Stimulated activated CD8-positive, alpha-beta memory T cell treated with anti-CD3 and anti-CD28 coated beads, Interleukin-15, amount 100 ng/mL, for 1 hour (primary cell): ENCODE results near the gene GRAMD2B.
"Not testable (repeated sequence)": the region's sequence is repeated elsewhere in the genome, so short reads cannot be mapped to it uniquely, and the experiment has no call there.

Experiments
- DNase-seq: peaks from one replicate; pipeline ENCODE4 v3.0.0-alpha.2; 2020; ENCODE audit warnings: low read depth

GRAMD2B gene

DNA sequence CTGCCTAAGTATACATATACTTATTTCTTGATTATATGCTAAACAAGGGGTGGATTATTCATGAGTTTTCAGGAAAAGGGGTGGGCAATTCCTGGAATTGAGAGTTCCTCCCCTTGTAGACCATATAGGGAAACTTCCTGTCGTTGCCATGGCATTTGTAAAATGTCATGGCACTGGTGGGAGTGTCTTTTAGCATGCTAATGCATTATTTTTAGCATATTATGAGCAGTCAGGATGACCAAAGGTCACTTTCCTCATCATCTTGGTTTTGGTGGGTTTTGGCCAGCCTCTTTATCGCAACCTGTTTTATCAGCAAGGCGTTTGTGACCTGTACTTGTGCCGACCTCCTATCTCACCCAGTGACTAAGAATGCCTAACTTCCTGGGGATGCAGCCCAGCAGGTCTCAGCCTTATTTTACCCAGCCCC, 90.9 kb downstream of the GRAMD2B start:
- DNase-seq: no peak

DNA sequence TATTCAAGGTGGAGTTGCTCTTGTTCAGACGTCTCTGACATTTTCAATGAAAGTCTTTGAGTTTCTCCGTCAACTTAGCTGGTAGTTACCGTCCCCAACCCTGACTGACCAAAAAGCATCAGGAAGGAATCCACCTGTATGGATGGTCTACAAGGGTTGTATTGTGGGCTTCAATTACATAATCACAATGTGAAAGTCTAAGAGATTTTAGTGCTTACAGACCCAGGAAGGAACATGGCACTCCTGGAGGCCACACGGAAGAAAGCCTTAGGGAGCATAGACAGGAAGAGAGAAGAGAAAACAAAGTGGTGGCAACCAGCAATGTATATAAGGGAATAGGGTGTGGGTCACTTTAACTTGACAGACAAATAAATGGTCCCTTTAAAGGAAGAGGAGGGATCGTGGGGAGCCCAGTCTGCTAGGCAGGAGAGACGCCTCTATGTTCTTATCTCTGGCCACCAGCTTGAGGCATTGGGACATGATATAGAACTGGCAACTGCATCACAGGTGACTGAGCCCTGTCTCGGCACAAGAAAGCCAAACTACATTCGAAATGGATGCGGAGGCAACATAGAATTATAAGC, 91.4 kb downstream of the GRAMD2B start:
- no peak for DNase-seq

DNA sequence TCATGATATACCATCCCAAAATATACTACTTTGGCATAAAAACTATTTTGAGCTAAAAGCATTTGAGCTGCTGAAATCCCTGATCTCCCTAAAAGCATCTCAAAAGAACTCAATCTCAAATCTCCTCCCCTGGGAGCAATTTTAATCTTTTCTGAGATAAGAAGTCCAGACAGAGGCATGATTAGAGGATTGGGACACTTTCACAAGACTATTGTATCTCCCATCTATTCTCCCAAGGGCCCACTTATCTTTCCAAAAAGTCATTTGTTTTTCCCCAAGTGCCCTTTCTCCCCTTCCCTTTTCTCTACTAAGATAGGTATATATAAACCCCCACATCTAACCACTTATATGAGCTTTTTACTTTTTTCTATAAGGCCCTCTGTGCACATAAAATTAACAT, 92.1 kb downstream of the GRAMD2B start:
- no peak for DNase-seq

DNA sequence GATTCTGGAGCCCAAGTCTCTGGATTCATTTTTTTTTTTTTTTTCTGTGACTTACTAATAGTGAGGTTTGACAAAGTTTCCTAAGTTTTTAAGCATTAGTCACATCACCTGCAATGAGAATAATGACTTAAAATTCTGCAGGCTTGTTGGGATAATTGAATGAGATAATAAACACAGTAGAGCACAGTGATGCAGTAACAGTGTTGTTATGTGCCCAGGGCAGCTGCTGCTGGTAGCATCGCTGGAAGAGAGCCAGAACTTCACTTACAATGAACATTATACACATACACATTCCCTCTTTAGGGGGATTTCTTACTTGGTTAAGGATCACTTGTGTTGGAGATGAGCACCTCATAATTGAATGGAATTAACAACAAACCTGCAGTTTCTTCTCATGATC, 92.9 kb downstream of the GRAMD2B start:
- no peak for DNase-seq

DNA sequence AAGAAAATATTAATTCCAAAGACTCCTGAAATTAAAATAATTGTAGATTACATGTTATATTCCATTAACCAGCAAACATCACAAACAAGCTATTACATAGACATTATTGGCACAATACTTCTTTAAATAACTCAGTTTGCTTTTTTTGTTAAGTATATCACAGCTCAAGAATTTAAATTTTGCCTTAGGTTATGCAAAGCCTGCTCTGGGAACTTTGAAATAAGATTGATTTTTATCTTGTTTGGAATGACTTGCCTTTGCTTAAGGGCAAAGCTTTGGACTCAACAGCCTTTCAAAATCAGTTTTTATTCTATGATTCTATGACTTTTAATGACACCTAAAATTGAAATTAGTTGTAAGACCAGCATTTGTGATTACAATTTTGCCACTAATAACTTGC, 93.6 kb downstream of the GRAMD2B start:
- DNase-seq: no peak

DNA sequence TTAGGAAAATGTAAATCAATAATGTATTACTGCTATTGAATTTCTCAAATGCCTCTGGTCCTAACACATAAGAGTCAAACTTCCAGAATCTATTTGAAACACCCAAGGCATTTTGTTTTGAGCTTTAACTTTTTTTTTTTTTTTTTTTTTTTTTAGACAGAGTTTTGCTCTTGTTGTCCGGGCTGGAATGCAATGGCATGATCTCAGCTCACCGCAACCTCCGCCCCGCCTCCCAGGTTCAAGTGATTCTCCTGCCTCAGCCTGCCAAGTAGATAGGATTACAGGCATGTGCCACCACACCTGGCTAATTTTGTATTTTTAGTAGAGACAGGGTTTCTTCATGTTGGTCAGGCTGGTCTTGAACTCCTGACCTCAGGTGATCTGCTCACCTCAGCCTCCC, 96.0 kb downstream of the GRAMD2B start:
- DNase-seq: not testable (repeated sequence)

DNA sequence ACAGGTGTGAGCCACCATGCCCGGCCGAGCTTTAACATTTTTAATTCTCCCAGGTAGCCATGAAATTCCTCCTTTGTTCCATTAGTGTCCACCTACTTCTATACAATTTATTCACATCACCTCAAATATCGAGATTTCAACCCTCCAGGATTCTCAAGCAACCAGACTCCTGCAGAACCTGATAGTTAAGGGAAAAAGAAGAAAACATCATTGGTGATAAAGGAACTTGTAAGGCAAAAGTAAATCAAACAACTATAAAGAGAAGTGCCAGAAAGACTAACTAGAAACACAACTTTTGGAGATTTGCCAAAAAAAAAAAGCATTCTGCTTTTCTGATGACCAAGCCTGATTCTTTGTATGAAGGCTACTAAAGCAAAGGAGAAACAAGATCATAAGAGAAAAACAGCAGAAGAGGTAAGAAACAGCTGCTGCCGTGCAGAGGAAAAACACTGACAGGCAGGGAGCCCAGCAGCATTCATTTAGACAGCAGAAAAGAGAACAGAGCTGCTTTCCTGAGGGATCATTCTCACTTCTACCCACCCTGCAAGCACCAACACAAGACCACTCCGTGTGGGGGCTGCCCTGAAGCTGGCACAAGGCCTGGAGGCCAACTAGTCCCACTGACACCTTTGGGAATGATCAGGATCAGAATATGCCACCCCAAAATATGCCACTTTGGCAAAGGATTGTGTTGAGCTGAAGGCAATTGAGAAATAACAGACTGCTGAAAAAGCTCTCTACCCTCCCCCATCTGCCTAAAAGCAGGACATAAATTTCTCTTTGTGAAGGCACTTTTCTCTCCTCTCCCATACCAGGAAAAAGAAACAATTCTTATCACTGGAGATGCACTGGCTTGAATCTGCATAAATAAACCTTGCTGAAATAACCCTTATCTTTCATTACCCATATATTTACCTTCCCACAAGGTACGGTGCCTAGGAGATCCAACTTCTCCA, 96.7 kb downstream of the GRAMD2B start:
- DNase-seq: no peak

DNA sequence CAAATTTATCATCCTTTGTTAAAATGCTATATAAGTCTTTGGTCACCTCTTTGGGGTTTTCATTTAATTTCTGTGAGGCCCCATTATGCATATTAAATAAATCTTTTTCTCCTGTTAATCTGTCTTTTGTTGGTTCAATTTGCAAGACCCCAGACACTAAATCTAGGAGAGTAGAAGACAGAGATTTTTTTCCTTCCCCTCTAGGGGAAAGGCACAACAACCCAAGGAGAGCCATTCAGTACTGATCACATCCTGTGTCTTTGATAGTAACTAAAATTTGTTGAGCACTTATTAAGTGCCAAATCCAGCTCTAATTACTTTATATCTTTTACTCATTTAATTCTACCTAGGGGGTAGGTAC, 97.4 kb downstream of the GRAMD2B start:
- no peak for DNase-seq

DNA sequence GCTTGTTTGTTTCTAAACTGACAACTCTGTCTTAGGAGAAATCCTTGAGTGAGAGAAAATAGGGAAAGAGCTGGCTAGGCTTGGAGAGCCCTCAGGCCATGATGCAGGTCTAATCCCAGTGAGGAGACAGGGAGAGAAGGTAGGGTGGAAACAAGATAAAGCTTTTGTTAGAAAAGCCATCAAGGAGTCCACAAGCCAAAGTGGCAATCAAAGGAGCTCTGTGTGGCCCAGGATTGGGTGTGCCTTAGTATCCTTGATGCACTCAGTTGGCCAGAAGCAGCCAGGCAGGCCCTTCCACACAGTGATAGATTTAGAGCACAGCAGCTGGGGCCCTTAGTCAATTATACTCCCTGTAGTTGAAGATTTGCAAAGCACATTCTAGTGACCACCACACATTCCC, 97.9 kb downstream of the GRAMD2B start:
- no peak for DNase-seq

DNA sequence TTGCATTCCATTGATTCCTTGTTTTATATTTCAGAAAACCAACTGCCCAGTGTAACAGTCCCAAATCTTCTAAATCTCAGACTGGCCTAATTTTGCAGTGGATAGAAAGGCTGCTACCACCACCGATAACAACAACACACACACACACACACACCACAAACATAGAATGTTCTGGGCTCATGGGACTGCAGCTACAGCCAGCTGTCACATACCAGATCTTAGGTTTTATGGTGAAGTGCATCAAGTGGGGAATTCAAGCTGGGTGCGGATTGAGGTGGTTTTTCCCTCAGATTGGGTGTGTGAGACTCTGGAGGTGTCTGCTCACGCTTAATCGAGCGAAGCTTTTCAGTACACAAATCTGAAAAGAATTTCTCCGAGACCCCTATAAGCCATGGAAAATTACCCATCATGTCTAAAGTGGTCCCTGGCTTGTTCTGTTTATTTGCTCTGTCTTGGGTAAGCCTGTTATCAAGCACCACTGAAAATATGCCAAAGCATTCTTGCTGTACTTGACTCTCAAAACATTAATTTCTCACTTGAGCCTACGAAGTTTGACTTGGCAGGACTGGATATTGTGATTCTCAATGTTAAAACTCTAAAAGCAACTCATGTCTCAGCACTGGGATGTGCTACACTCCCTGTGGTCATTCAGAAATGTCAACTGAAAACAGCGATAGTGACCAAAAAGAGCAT, 100.8 kb downstream of the GRAMD2B start:
- no peak for DNase-seq

DNA sequence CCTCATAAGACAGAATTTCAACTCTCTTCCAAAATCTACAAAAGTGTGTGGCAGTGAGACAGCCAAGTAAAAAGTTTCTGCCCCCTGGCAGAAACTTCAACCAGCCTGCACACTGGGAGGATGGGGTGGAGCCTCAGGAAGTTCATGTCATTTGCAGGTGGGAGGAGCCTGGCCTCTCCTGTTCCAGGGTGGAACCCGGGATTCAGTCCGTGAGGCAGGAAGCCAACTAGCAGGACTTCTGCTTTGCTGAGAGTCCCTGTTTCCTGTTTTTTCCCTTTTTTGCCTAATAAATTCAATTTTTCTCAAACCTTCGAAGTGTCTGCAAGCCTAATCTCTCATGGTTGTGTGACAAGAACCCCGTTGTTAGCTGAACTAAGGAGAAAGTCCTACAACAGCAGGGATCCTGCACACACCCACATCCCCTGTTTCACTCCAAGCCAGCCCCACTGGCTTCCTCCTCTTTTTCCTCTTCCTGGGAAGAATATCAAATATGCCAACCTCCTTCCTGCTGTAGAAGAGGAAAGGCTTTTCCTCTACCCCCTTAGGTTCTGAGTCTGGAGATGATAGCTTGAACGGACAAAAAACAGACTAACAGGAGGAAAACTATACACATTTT, 102.5 kb downstream of the GRAMD2B start:
- DNase-seq: no peak

DNA sequence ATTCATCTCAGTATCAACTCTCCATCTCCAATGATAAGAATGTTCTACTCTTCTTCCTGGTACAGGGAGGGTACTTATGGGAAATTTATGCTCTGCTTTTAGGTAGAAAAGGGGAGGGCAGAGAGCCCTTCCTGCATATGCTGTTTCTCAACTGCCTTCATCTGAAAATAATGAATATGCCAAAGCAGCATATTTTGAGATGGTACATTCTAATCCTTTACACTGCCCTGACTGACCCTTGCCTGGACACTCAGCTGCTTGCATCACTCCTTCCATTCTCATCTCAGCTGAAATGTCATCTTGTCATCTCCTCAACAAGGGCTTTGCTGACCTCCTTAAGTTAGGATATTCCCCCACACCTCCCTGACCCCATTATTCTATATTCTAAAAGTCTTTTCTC, 103.3 kb downstream of the GRAMD2B start:
- no peak for DNase-seq

DNA sequence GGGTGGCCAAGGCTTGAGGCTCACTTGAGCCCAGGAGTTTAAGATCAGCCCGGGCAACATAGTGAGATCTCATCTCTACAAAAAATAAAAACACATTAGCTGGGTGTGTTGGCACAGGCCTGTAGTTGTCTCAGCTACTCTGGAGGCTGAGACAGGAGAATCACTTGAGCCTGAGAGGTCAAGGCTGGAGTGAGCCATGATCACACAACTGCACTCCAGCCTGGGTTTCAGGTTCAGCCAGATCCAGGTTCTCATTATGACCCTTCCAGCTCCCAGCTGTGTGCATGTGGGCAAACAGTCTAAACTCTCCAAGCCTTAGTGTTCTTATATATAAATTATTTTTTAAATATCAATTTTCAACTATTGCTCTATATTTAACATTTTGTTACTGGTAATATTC, 103.9 kb downstream of the GRAMD2B start:
- DNase-seq: no peak

DNA sequence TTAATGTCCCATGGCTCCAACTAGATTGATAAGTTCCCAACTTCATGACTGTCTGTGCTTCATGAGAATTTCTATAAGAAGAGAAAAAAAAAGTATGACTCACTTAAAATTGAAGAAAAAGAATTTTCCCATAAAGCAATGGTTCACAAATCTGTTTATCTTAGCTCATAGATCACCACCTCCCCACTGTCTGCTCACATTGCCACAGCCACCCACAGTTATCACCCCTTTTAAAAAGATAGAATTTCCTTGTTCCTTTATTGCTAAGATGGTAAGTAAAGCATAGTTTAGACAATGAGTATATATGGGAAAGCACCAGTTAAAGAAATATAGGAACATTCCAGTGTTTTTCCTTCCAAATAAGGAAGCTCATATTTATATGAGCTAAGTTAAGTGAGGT, 104.7 kb downstream of the GRAMD2B start:
- no peak for DNase-seq

DNA sequence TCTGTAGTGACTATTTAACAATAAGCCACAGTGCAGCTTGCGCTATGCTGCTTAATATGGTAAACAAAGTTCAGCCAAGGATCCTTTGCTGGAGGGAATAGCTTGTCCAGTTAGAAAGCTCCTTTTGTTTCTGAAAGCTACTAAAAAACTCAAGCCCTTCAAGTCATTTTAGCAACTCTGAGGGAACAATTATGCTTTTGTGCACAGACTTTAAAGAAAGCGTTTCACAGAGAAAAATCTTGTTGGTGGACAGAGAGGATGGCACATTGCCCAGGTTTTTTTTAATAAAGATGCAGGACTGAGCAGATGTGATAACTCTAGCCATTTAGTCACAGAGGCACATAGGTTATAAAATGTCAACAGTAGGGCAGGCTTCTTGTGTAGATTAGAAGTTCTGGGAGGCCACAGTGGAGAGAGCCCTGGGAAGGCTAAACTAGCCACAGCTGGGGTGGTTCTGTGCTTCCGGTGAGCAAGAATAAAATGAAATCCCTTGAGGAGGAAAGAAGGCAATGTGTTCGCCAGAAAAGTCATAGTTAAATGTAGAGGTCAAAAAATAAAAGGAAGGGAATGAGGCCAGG, 108.4 kb downstream of the GRAMD2B start:
- DNase-seq: no peak

DNA sequence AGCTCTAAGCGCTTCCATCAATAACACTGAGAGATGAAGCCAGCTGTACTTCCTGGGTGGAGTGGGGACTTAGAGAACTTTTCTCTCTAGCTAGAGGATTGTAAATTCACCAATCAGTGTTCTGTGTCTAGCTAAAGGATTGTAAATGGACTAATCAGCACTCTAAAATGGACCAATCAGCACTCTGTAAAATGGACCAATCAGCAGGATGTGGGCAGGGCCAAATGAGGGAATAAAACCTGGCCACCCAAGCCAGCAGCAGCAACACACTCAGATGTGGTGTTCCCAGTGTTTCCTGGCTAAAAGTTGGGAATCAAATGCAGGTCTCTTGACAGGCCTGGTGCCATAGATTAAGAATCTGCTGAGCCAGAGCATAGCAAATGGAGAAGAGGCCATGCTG, 111.3 kb downstream of the GRAMD2B start:
- no peak for DNase-seq

DNA sequence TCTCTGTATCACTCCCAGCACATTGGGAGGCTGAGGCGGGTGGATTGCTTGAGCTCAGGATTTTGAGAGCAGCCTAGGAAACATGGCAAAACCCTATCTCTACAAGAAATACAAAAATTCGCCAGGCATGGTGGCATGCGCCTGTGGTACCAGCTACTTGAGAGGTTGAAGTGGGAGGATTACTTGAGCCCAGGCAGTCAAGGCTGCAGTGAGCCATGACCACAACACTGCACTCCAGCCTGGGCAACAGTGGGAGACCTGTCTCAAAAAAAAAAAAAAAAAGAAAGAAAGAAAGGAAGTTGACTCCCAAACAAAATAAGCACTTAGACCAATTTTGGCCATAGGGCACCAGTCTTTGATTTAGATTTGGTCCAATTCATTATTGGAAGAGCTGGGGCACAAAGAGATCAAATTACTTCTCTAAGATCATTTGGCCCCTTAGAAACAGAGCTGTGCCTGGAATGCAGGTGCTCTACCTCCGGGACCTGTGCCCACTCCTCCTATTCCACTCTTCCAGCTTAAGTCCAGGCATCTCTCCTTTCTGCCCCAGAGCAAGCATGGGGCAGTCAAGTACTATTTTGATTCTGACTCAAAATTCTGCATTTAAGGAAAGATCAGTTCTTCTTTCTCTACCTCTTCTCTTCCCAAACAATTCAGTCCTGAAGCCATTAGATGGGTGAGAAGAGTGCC, 112.8 kb downstream of the GRAMD2B start:
- no peak for DNase-seq

DNA sequence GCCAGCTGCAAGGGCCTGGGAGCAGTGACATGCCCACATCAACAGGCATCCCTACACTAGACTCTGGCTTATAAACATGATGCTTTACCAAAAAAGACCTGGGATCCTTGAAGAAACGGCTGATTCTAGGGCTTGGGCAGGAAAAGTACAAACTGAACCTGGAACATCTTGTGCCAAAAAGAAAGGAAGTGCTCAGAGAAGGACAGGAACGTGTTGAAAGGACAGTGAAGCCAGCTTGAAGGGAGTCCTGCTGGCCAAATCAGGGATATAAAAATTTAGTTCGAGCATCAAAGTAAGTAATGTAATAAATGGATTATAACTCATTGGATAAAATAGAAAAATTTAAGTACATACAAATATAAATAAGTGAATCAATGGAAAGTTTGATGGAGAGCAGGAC, 113.7 kb downstream of the GRAMD2B start:
- DNase-seq: no peak

DNA sequence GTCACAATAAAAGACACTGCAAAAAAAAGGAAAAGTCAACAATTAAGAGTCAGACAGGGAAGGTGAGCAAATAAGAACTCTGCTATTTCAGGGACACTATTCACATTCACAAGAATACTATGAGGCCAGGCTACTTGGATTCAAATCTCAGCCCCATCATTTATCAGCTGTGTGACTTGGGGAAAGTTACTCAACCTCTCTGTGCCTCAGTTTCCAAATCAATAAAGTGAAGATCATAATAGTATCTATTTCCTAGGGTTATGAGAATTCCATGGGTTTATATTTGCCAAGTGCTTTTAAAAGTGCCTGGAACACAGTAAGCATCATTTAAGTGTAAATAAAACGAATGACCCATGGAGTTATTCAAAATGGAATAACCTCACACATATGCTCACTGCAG, 115.4 kb downstream of the GRAMD2B start:
- DNase-seq: no peak

DNA sequence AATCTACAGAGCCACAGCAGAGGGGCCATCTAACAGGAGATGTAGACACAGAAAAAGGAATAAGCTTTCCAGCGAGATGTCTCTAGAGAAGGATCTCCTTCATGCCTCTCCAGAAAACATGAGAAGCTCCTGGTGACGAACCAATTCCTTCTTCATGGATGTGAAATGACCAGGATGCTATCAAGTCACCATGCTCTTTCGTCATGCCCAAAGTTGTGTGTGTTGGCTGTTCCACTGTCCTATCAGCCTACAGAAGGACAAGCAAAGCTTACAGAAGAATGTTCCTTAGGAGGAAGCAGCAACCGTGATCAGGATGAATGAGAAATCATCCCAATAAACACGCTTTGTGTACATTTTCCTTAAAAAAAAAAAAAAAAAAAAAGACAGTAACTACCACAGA, 117.4 kb downstream of the GRAMD2B start:
- DNase-seq: no peak

DNA sequence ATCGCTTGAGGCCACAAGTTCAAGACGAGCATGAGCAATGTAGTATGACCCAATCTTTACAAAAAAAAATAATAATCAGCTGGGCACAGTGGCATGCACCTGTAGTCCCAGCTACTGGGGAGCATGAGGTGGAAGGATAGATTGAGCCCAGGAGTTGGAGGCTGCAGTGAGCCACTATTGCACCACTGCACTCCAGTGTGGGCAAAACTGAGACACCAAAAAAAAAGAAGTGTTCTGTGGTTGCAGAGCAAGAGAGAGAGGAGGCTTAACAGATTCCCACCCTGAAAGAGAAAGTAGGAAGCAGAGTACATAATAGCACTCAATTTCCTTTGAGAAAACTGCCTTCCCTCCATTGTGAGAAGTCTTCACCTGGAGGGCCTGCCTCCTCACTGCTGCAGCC, 119.2 kb downstream of the GRAMD2B start:
- no peak for DNase-seq

DNA sequence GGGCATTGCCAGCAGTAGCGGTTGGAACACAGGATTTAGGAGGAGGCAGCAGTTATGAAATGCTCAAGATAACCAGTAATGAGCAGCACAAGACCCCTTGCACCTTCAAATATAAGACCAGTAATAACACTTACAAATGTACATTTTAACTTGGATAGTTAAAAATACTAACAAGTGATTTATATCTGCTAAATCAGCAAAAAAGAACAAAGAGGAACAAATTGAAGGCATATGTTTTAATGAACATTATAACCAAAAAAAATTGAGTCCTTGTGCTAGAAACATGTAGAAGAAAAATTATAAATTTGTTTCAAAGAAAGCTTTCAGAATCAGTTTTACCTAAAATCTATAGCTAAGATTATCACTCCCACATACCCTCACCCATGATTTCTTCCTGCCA, 119.8 kb downstream of the GRAMD2B start:
- DNase-seq: no peak
